ENCODE results near the gene DPCD.

The DPCD gene

DNA sequence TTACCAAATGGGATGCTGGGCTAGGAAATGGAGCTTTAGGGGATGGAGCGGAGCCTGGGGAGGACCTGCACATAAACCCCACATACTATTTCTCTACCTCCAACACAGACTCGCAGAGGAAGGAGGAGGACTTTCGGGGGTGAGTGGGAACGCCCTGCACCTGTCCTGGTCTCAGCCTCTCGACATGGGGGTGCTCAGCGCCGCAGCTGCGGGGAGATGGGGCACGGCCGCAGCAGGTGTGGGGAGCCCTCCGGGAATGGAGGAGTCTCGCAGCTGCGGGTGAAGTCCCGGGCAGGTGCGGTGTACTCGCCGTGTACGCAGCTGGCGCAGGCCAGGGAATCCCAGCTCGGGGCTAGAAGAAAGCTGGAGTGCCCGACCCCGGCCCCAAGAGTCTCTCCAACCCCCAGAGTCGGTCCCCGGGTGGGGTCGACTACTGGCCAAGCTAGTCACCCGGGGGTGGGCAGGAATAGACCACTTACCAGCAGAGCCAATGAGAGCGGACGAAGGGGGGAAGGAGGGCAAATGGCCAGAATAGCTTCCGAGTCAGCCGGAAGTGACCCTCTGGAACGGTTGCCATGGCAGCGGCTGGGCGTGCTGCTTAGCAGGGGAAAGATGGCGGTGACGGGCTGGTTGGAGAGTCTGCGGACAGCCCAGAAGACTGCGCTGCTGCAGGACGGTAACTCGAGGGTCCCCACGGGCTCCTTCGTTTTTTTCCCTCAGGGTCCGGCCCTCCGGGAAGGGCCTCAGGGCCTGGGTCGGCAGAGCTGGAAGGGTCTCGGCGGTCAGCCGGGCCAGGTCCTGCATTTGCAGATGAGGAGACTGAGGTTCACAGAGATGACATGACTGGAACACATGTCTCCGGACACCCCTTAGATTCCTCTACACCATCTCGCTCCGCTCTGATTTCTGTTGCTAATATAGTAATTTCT lies at the start of gene DPCD, which contains the start of gene POLL:
TSS of gene DPCD (plus strand) at position 597 of the 929 bp plus-strand sequence. CDS start at position 613, 16 bp downstream.
TSS of gene POLL (minus strand) at position 533 of the 929 bp plus-strand sequence. CDS start 897 bp downstream, outside the sequence.
- peak; percentile 94 for DNase-seq

GRCh38 chr10:101538446-101538845 lies 49.7 kb upstream of the DPCD start:
- DNase-seq, result no peak

DNA sequence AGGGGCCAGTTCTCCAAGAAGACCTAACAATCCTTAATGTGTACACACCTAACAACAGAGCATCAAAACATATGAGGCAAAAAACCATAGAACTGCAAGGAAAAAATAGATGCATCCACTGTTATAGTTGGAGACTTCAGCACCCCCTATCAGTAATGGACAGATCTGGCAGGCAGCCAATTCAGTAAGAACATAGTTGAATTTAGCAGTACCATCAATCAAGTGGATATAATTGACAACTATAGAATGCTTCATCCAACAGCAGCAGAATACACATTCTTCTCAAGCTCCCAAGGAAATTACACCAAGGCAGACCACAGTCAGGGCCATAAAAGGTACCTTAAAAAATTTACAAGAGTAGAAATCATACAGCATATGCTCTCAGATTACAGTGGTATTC lies 42.2 kb upstream of the DPCD start:
- DNase-seq, result no peak

- no peak for DNase-seq
Measured at GRCh38 chr10:101550965-101551364, 37.2 kb upstream of the DPCD start.

DNA sequence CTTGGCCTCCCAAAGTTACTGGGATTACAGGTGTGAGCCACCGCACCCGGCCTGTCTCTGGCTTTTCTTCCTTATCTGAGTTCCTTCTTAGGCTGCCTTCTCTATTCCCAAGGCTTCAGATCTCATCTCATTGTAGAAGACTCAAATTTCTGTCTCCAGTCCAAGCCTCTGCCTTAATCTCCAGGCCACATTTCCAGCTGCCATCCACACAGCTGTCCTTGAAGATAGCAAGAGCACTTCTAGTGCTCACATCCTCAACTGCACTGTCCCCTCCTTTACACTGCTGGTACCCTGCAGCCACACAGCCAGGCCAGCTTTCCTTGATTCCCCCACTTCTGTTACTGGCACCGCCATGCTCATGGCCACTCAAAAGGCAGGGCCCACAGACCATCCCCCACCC lies 35.7 kb upstream of the DPCD start:
- no peak for DNase-seq

GRCh38 chr10:101557541-101557940 lies 30.6 kb upstream of the DPCD start:
- DNase-seq, result no peak

DNA sequence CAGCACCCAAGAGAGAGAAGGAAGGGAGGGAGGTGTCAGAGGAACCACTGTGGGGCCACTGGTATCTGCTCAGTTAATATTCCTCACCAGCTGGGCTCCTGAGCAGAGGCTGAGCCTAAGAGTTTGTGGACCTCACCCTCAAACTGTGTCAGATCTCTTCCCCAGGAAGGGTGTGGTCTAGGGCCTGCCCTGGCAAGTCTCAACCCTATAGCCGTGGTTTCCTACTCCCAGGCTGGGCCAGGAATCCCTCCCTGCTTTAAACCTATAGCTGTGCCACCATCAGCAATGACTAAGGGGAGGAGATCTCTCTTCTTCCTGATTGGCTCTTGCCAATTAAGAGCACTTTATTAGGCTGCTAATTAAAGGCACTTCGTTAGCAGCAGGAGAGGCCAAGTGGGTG lies 29.9 kb upstream of the DPCD start:
- no peak for DNase-seq

GRCh38 chr10:101558671-101559595 lies 29.2 kb upstream of the DPCD start:
- DNase-seq, result no peak

DNA sequence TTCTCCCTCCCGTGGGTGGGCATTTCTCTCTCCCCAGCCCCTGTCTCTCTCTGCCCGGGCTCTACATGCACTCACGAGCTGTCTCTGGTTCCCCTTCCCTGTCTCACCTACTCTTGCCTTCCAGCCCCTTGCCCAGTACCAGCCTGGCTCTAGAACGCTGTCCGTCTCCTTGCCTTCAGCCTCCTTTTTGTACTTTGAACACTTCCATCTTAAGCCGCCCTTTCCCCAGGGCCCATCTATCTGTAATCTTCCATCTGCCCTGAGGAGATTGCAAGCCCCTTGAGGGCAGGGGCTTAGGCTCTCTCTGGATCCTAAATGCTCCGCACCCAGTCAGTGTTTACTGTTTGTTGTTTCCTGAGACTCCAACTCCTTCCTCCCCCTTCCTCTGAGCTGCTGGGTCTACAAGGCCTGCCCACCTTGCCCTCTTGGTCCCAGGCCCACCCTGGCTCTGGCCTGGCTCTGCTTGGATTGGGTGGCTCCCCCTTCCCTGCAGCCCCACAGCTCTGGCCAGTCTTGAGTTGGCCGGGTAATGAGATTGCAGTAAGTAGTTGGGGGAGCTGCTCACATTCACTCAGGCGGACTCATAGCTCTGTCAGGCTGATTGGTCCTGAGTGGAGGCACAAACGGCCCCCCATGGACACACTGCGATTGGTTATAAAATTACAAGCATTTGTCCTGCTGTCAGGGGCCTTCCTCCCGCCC lies 28.4 kb upstream of the DPCD start:
- no peak for DNase-seq

DNA sequence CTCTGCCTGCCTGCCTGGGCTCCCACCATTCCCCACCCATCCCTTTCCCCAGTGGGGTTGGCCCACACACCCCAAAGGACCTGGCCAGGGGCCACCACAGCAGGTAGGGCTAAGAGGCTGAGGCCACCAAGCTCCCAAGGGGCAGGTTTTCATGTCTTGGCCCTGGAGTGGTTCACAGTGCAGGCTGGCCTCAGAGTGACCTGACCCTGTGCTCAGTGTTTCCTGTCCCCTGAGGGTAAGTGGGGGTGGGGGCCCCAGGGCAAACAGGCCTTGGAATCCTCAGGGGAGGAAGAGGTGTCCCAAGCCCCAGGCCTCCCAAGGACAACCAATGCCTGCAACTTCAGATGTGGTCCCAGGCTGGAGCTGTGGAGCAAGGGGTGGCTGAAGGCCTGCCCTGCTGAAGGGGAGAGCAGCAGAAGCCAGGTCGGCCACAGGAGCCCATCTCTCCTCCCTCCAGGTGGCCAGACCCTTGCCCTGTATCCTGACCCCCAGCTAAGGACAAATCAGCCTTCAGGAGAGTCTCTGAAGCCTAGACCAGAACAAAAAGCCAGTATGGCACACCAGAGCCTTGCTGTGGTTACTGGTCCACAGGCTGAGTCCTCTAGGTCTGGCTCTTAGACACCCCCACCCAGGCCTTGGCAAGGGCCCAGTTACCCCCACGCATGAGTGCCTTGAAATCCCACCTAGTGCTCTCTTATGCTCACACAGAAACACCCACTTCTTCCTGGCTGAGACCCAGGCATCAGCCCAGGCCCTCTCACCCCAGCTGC lies 27.6 kb upstream of the DPCD start:
- DNase-seq, result no peak

DNA sequence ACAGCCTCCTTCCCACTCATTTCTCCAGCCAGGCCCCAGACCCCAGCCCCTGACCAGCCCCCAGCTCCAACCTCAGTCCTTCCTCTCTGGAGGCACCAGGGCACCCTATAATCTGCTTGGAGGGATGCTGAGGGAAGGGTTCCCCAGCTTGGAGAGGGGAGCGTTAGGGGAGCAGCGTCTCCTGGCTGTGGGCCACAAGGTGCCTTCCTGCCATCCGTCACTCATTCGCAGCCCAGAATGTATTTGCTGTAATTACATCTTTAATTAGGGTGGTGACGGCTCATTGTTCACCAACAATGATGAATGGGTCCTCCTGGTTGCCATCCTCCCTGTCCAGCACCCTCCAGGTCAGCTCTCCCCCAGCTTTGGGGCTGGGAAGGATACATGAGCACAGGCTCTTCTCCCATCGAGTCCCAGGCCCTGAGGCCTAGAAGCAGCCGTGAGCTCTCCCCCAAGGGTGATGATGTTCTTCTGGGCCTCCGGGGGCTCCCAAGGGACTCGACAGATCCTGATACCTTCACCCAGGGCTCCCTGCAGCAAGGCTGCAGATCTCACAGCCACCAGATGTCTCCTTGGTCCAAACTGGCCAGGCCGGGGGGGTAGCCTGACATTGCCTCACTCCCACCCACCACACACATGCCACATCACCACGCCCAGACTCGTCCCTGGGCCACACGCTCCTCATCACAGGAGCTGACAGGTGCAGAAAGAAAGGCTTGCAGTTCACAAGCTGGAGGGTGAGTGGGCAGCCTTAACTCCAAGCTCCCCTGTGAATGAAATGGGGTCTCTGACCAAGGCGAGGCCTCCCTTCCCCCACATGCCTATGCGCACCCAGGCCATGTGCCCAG lies 26.8 kb upstream of the DPCD start:
- DNase-seq, result no peak

GRCh38 chr10:101562231-101562630 lies 25.9 kb upstream of the DPCD start:
- no peak for DNase-seq

DNA sequence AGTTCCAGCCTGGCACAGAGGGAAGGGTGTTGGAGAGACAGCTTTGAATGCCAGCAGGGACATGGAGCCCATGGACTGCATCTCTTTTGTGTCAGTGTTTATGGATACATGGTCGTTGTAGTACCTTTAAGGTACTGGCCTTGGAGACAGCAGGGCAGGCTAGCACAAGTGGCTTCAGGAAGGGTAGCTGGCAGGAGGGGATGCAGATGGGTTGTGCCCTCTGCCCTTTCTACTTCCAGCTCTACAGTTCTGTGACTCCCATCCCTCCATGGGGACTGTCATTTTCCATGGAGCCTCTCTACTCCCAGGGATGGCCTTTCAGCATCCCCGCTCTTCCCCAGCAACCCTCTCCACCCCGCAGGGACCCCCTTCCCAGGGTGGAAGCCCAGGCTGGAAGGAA lies 25.1 kb upstream of the DPCD start:
- no peak for DNase-seq

- DNase-seq, result no peak
Measured at GRCh38 chr10:101563497-101564040, 24.6 kb upstream of the DPCD start.

DNA sequence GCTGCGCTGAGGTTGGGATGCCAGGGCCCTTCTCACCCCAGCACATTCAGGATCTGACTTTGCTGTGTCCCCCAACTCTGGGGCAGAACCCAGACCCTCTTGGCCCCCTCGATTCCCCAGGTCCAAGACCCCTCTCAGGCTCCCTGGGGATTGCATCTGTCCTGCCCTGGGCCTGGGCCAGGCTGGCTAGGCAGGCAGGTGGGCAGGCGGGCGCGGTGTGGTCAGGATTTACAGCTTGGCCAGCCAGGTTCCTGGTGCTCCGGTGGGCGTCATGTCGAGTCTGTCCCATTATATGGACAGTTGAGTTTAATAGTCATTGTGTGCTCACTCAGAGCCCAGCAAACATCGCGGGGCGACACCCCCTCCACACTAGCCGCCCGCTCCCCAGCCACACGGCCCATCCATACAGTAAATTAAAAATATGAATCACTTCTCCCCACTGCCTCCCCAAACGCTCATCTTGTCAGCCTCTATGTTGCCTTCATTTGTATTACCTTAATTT lies 23.6 kb upstream of the DPCD start:
- DNase-seq, result no peak

DNA sequence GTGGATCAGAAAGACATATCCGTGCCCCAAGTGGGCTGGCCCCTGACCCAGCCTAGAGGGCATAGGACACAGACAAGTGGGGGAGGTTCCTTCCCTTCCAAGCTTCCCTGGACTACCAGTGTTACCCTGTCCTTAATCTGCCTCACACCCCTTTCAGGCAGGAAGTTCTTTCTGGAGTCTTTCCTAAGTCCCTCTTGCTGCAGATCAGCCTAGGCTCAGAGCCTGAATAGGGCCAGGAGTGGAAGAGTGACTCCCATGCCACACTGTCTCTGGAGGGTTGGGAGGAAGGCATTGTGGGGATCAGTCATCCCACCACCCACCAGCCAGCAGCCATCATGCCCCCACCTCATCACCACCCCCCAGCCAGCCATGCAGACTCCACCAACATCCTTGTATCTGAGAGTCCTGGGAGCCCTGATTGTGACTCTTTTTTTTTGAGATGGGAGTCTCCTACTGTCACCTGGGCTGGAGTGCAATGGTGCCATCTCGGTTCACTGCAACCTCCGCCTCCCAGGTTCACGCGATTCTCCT lies 22.7 kb upstream of the DPCD start:
- DNase-seq, result no peak

GRCh38 chr10:101565936-101566332 lies 22.2 kb upstream of the DPCD start:
- DNase-seq, result no peak

DNA sequence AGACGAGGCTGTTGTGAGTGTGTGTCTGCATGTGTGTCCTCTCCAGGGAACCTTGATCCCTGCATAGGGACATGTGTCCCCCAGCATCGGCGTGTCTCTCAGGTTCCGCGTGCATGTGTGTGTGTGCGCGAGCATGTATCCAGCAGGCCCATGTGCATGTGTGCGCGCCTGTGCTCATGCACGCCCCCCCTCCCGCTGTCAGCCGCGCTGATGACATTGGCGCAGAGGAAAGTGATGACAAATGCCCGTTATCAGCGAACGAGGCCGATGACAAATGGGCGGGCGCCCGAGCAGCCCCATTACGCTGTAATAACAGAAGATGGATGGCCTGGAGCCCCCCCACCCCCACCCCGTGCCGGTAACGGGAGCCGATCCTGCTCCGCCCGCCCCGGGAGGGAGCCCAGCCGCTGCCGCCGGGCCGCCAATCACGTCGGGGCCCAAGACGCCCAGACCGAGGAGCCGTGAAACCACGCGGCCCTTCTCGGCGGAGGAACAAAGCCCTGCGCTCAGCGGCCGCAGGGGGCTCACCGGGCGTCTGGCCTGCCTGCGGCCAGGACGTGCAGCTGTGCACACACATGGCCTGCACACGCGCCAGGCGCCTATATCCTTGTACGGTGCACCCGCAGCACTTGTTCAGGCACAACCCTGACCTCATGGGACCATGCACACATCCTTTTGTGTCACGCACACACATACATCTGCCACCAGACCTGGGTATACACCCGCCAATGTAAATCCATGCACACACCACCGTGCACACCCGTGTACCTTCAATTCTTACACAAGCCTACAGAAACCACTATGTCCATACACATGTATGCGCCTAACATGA lies 21.6 kb upstream of the DPCD start:
- DNase-seq, result no peak
